Spinal cord (tissue), 10 donors: ENCODE results near the gene MAP2K1. TPM values are rescaled to one million over a fixed set of nuclear protein-coding genes. Genes with fewer than 3 reads are reported as not detected.
"Not testable (repeated sequence)": the region's sequence is repeated elsewhere in the genome, so short reads cannot be mapped to it uniquely, and the experiment has no call there.

Source experiments
- DNase-seq, 6 donors: peaks; one replicate each; pipeline versions ENCODE4 v3.0.0 to v3.0.0-alpha.2; 2013 to 2015; ENCODE audit warnings: low spot score in 6 of 6, low read depth in 4 of 6
- H3K27ac ChIP-seq: one replicate; pipeline ENCODE4 v1.5.1; 2013; ENCODE audit warnings: low read depth, low read length, control low read depth
- H3K27me3 ChIP-seq: one replicate; pipeline ENCODE4 v1.6.1; 2013; ENCODE audit warnings: low read length; ENCODE audit not compliant: control insufficient read depth, insufficient read depth
- H3K36me3 ChIP-seq: one replicate; pipeline ENCODE4 v1.6.1; 2013; ENCODE audit warnings: low read length; ENCODE audit not compliant: control insufficient read depth, insufficient read depth
- H3K4me1 ChIP-seq: one replicate; pipeline ENCODE4 v1.6.1; 2013; ENCODE audit warnings: low read length; ENCODE audit not compliant: control insufficient read depth, insufficient read depth
- H3K4me3 ChIP-seq: one replicate; pipeline ENCODE4 v1.5.1; 2013; ENCODE audit warnings: low read depth, low read length, control low read depth
- H3K9me3 ChIP-seq: one replicate; pipeline ENCODE4 v1.6.1; 2013; ENCODE audit warnings: low read length; ENCODE audit not compliant: control insufficient read depth, insufficient read depth
- WGBS: methylation state at CpG from one replicate; pipeline ENCODE4 v1.1.5; 2013; ENCODE audit warnings: missing lambda C conversion rate; ENCODE audit not compliant: insufficient coverage; 5-methylcytosine and 5-hydroxymethylcytosine counted together
- polyA plus RNA-seq, 2 donors: library from polyadenylated mRNA; unstranded; fragments of 120-200 nt; gene quantifications; one replicate each; pipeline ENCODE4 v1.2.1, GENCODE V29; 2013; ENCODE audit not compliant: insufficient read length in 2 of 2
- total RNA-seq, 2 donors: library from RNA; depleted of rRNA in 1 of 2; stranded (reverse); fragments of 120-200 nt in 1 of 2; fragments of >200 nt in 1 of 2; gene quantifications; one replicate each; pipeline versions ENCODE4 v1.2.3 to v1.2.4, GENCODE V29; 2013 to 2014
- donor health status: healthy.

The MAP2K1 gene
- total and polyA plus RNA-seq, 4 donors = 42.8 to 103 (median 79.3) TPM

GRCh38 chr15:66467162-66468040 lies 80.7 kb downstream of the MAP2K1 start:
- 100% methylated on average over 2 of the region's 11 CpGs for WGBS
- not testable (repeated sequence) for H3K36me3 ChIP-seq, H3K4me3 ChIP-seq, H3K4me1 ChIP-seq, H3K9me3 ChIP-seq, H3K27me3 ChIP-seq, DNase-seq, H3K27ac ChIP-seq

- H3K4me1 ChIP-seq, DNase-seq, H3K27ac ChIP-seq, H3K4me3 ChIP-seq, H3K27me3 ChIP-seq, H3K36me3 ChIP-seq, H3K9me3 ChIP-seq: not testable (repeated sequence)
- WGBS = 60% methylated on average over 4 of the region's 4 CpGs
These were observed 84.1 kb downstream of the MAP2K1 start for GRCh38 chr15:66470825-66471224.

GRCh38 chr15:66472176-66472999 lies 85.7 kb downstream of the MAP2K1 start:
- Histone ChIP-seq H3K9me3 (no peaks in the 10 kb centered on the region), H3K4me1 (peaks cover 2% of the 10 kb centered on the region), H3K4me3 (no peak overlapping the region), H3K27ac (peak overlapping the region; percentile 67), H3K36me3 (no peaks in the 10 kb centered on the region), H3K27me3 (no peaks in the 10 kb centered on the region)
- 71% methylated on average over 3 of the region's 8 CpGs for WGBS
- peak in 1 of 6 donors; percentile 49 for DNase-seq

- DNase-seq = no peak
- H3K36me3 ChIP-seq = peaks cover 4% of the 10 kb centered on the region
- no CpG with 5 or more reads among the region's 2 CpGs for WGBS
- H3K4me1 ChIP-seq = peaks cover 2% of the 10 kb centered on the region
- no peaks in the 10 kb centered on the region for H3K27me3 ChIP-seq
- H3K27ac ChIP-seq = peak overlapping the region; percentile 12
- no peaks in the 10 kb centered on the region for H3K9me3 ChIP-seq
- H3K4me3 ChIP-seq = no peak overlapping the region
These were observed 87.4 kb downstream of the MAP2K1 start for GRCh38 chr15:66474135-66474534.

- peaks cover 4% of the 10 kb centered on the region for H3K36me3 ChIP-seq
- peak in 1 of 6 donors; percentile 12 for DNase-seq
- H3K27ac ChIP-seq = no peak overlapping the region
- H3K9me3 ChIP-seq = no peaks in the 10 kb centered on the region
- H3K27me3 ChIP-seq = no peaks in the 10 kb centered on the region
- H3K4me1 ChIP-seq = peaks cover 2% of the 10 kb centered on the region
- no peak overlapping the region for H3K4me3 ChIP-seq
- no CpG with 5 or more reads among the region's 3 CpGs for WGBS
These were observed 88.3 kb downstream of the MAP2K1 start for GRCh38 chr15:66474963-66475362.

GRCh38 chr15:66476535-66476934 lies 89.8 kb downstream of the MAP2K1 start:
- no peaks in the 10 kb centered on the region for H3K27me3 ChIP-seq
- H3K9me3 ChIP-seq = no peaks in the 10 kb centered on the region
- H3K27ac ChIP-seq = no peak overlapping the region
- H3K4me1 ChIP-seq = peaks cover 2% of the 10 kb centered on the region
- H3K36me3 ChIP-seq = peaks cover 6% of the 10 kb centered on the region
- DNase-seq = no peak
- 92% methylated on average over 4 of the region's 4 CpGs for WGBS
- no peak overlapping the region for H3K4me3 ChIP-seq

GRCh38 chr15:66477011-66477410 lies 90.3 kb downstream of the MAP2K1 start:
- DNase-seq = no peak
- 100% methylated on average over 2 of the region's 2 CpGs for WGBS
- Histone ChIP-seq H3K9me3 (no peaks in the 10 kb centered on the region), H3K4me3 (no peak overlapping the region), H3K27ac (no peak overlapping the region), H3K36me3 (peaks cover 10% of the 10 kb centered on the region), H3K4me1 (peaks cover 2% of the 10 kb centered on the region), H3K27me3 (no peaks in the 10 kb centered on the region)

GRCh38 chr15:66480267-66480666 lies 93.6 kb downstream of the MAP2K1 start:
- Histone ChIP-seq H3K36me3 (peaks cover 29% of the 10 kb centered on the region), H3K4me3 (no peak overlapping the region), H3K4me1 (no peaks in the 10 kb centered on the region), H3K27ac (no peak overlapping the region), H3K9me3 (no peaks in the 10 kb centered on the region), H3K27me3 (no peaks in the 10 kb centered on the region)
- WGBS = 94% methylated on average over 2 of the region's 6 CpGs
- no peak for DNase-seq

- no peaks in the 10 kb centered on the region for H3K4me1 ChIP-seq
- H3K27me3 ChIP-seq = no peaks in the 10 kb centered on the region
- no peaks in the 10 kb centered on the region for H3K9me3 ChIP-seq
- H3K4me3 ChIP-seq = no peak overlapping the region
- peaks cover 35% of the 10 kb centered on the region for H3K36me3 ChIP-seq
- DNase-seq = no peak
- H3K27ac ChIP-seq = no peak overlapping the region
- 95% methylated on average over 6 of the region's 10 CpGs for WGBS
These were observed 94.6 kb downstream of the MAP2K1 start for GRCh38 chr15:66481107-66481856.
